HG03175 (cell line): ENCODE results near the gene CHURC1.
"Not testable (repeated sequence)": the region's sequence is repeated elsewhere in the genome, so short reads cannot be mapped to it uniquely, and the experiment has no call there.

ENCODE experiments used
- ATAC-seq: cut with Tn5 transposase; IDR thresholded peaks from one replicate; pipeline ENCODE4 v1.9.1; 2021; ENCODE audit warnings: mild to moderate bottlenecking, moderate library complexity; ENCODE audit not compliant: unreplicated experiment

The CHURC1 gene

DNA sequence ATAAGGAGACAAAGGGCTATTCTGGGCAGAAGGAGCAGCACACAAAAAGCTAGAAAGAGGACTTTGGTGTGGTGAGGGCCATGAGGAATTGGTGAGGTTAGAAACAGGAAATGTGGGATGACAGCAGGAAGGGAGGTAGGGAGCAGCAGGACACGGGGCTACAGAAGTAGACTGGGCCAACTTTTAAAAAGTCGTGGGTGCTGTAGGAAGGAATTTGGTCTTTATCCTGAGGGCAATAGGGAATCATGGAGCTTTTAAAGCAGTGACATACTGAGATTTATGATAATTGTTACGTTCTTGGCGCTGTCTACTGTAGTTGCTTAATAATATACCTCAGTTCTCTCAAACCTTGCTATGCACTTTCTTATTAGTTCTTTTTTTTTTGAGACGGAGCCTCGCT, 8.2 kb upstream of the CHURC1 start:
- no peak for ATAC-seq

DNA sequence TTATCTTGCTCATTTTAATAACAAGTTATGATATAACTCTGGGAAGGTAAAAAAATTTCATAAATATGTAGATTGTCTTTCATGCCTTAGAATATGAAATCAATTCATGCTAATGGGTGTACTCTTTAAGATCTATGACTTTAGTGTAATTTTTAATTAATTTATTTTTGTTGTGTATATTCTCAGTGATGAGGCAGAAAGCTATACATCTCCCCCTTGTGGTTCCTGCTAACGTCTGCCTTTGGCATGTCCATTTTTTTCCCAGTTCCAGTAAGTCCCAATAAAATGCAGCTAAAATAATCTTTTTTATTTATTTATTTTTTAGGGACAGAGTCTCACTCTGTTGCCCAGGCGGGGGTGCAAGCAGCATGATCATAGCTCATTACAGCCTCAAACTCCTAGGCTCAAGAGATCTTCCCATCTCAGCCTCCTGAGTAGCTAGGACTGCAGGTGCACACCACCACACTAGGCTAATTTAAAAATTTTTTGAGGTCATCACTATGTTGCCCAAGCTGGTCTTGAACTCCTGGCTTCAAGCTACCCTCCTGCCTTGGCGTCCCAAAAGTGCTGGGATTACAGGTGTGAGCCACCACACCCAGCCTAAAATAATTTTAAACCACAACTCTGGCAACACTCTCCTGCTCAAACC, 3.3 kb upstream of the CHURC1 start:
- no peak for ATAC-seq

DNA sequence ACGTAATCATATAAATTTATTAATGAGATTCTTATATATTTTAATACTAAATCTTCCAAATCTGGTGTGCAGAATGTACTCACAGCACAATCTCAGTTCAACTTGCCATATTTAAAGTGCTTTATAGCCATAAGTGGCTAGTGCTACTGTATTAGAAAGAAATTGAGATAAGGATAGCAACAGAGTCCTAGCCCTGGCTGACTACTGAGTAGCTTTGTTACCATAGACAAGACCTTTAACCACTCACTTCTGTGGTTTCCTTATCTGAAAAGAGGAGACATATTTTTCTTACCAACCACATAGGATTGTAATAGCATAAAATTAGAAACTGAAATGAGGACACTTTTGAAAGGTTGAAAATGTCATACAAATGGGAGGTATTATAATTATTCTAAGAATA, 2.0 kb upstream of the CHURC1 start:
- no peak for ATAC-seq

DNA sequence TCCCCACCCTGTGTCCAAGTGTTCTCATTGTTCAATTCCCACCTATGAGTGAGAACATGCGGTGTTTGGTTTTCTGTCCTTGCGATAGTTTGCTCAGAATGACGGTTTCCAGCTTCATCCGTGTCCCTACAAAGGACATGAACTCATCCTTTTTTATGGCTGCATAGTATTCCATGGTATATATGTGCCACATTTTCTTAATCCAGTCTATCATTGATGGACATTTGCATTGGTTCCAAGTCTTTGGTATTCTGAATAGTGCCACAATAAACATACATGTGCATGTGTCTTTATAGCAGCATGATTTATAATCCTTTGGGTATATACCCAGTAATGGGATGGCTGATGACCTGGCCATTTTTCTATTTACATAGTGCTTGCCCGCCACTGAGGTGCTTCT, 778 bp upstream of the CHURC1 start:
- ATAC-seq: not testable (repeated sequence)

DNA sequence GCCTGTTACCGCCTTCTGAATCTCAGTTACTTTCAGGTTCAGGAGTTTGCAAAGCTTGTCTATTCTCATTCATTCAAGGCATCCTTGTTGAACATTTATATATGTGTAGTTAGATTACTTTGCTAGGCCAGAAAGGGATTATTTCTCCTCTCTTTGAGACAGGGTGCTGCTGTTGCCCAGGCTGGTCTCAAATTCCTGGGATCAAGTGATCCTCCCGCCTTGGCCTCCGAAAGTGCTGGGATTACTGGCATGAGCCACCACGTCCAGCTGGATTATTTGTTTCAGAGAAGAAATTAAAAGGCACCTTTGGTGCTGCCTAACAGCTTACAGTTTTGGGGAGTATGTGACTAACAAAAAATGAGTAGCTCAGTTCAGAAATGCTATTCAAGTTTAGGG, 772 bp downstream of the CHURC1 start:
- no peak for ATAC-seq

DNA sequence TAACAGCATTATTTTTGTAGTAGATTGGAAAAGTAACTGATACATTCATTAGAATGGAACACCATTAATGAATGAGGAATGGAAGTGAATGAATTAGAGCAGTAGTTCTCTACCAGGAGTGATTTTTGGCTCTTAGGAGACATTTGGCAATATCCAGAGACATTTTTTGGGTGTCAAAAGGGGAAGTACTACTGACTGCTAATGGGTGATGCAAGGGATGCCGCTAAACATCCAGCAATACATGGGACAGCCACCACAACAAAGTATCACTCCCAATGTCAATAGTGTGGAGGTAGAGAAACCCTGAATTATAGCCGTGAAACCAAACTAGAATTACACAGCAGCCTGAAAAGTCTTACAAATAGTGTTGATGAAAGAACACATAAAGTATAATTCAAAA, 1.5 kb downstream of the CHURC1 start:
- ATAC-seq: no peak

DNA sequence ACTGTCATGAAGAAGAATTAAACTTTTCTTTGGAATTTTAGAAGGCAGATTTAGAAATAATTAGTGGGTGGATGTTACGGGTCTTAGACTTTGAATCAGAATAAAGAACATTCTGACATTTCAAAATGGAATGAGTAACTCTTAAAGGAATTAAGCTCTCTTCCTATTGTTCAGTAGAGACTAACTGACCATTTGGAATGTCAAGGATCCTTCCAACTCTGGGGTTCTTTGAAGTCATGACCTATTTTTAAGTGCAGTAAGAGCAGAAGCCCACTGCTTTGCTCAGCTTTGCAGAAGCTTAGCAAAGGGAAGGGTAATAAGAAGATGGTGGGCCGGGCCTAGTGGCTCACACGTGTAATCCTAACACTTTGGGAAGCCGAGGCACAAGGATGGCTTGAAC, 4.0 kb downstream of the CHURC1 start:
- no peak for ATAC-seq

DNA sequence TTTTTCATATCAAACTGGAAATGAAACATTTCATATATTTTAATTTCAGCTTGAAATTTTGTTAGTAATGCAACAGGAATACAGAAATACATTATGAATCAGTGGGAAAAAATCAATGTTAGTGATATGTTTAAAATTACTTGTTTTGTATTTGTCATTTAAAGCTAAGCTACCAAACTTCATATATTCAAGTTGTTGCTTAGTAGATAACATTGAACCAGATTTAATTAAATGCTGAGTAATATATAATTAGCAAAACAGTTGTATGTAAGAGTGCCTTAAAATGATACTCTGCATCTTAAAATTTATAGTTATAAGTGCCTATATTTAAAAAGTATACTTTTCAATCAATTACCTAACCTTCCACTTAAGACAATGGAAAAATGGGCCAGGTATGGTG, 5.0 kb downstream of the CHURC1 start:
- no peak for ATAC-seq

DNA sequence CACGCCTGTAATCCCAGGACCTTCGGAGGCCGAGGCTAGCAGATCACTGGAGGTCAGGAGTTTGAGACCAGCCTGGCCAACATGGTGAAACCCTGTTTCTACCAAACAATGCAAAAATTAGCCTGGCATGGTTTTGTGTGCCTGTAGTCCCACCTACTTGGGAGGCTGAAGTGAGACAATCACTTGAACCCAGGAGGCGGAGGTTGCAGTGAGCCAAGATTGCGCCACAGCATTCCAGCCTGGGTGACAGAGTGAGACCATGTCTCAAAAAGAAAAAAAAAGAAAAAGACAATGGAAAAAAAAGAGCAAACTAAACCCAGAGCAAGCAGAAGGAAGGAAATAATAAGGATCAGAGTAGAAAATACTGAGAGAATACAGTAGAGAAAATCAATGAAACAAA, 5.4 kb downstream of the CHURC1 start:
- ATAC-seq: no peak

DNA sequence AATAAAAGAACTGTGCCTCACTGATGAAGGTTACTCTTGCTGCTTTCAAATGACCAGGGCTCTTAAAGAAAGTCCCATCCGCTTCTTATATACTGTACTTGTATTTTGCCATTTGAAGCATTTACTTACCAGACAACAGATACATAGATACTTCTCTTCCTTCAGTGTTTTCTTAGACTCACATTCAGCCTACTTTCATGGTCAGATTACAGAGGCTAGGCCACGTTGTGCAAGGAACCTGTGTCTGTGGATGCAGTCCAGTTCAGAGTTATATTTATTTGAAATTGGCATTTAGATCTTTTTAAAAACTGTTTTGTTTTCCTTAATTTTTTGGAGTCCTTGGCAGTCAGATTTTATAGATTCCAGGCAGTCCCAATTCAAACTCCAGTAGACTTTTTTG, 6.2 kb downstream of the CHURC1 start:
- ATAC-seq: no peak

DNA sequence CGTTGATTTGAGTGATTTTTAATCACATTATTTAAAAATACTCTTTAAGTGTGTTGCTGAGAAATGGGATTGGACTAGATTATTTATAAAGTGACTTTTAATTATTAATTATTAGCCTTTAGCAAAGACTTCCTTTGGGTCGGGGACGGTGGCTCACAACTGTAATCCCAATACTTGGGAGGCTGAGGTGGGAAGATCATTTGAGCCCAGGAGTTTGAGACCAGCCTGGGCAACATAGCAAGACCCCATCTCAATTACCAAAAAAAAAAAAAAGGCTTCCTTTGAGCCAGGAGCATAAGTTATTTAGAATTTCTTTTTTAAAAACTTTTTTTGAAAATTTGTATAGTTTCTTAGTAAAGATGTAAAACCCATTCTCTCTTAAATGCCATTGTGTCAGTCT, 8.8 kb downstream of the CHURC1 start:
- ATAC-seq: no peak

DNA sequence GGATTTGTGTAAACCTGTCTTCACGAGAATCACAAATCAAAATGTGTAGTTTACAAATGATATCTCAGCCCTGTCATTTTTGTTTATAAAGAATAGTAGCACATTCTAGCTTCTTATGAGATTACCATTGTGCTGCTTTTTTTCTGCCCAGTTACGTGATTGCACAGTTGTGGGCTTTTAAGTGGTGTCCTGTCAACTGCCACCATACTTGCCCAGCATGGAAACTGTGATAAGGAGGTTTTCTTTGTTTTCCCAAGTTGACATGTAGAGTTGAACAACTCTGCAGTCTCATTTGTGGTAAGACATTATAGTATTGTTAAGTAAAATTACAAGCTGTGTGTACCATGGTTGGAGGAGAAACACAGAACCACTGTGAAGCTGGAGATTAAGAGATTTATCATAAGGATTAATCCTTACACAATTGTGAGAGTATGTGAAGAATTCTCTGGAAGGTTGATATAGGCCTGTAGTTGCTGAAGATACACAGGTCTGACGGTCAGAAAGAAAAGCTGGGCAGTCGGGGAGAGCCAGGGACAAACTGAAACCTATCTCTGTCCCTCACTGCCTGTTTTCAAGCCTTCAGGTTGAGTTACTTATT, 12.2 kb downstream of the CHURC1 start:
- no peak for ATAC-seq

DNA sequence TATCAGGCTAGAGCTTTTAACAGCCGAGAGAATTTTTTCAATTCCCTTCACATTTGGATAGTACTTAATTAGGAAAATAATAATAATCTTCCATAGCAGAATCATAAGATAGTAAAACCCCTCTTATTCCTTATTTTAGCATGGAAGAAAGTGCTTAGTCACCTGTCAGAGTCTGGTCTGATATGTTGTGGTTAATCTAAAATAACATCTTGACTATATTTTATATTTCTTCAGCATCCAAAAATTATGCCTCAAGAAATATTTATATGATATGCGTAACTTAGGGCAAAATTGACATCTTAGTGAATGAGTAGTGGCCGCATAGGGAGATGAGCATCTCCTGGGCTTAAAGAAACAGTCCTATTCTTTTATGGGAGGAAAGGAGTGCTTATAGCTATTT, 12.8 kb downstream of the CHURC1 start:
- no peak for ATAC-seq

DNA sequence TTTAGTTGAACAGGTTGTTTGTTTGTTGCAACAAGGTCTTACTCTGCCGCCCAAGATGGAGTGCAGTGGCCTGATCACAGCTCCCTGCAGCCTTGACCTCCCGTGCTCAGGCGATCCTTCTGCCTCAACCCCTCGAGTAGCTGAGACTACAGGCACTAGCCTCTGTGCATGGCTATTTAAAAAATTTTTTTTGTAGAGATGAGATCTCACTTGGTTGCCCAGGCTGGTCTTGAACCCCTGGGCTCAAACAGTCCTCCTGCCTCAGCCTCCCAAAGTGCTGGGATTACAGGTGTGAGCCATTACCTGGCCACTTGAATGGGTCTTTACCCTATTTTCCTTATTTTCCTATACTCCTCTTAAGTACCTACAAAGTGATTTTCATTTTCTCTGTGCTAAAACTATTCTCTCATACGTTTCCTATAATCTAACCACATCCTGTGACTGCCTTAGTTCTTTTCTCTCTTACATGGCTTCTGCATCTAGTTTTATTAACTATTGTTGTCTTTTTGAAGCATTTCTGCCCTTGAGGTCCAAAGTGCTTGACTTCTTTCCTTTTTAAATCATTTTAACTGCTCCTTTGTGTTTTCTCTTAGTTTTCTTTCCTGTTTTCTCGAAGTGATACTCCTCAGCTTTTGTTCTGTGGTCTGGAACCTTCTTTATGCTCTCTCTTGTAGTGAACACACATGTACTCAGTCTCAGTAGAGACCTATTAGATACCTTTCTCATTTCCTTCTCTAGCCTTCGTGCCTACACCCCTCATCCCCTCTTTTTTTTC, 14.2 kb downstream of the CHURC1 start:
- peak; percentile 63 for ATAC-seq

DNA sequence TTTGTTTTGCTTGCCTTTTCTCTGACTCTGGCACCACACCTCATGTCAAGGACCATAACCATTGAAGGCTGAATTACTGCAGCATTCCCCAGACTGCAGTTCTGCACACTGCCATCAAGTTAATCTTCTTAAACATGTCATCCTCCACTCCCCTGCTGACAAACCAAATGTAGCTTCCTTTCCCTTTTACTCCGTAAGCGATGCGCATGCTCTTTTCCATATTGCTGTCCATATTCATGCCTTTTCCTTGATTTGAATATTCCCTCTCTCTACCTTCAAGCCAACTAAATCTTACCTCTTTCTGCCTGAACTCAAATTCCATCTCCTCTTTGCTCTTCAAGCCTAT, 14.7 kb downstream of the CHURC1 start:
- no peak for ATAC-seq

DNA sequence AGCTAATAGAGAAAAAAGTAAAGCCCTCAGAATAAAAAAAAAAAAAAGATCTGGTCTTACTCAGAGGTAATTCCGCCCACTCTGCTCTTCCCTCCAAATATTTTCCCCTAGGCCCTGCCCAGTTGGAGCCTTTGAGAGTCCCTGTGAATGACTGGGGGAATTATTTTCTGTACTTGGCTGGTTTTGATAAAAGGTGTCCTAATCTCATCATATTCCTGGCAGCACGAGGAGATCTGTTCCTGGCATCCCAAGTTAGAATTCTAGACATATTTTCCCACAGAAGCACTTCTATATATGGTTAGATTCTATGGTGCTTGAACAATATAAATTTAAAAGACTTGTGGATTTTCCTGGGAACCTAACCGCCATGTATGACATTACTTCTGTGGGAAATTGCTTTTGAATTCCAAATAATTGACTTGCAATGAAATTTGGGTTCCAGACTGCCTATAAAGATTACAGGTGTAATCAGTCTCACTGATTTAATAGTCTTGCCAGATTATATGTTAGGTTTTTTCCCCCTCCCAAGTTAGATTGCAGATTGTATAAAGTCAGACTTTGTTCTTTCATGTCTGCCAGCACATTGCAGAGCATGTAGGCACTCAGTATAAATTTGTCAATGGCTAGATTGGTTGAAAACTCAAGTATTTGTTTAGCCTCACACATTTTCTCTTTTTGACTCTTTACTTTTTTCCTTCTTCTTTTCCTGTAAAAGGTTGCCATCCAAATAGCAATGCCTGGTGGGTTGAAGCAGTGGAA, 16.0 kb downstream of the CHURC1 start:
- no peak for ATAC-seq

DNA sequence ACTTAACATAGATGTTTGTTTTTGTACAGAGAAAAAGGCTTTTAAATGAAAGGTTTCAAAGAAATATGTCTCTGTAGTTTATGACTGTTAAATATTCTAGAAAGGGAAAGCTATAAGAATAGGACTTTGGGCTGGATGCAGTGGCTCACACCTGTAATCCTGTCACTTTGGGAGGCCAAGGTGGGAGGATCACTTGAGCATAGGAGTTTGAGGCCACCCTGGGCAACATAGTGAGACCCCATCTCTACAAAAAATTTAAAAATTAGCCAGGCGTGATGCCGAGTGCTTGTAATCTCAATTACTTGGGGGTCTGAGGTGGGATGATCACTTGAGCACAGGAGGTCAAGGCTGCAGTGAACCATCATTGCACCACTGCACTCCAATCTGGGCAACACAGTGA, 16.9 kb downstream of the CHURC1 start:
- ATAC-seq: no peak

DNA sequence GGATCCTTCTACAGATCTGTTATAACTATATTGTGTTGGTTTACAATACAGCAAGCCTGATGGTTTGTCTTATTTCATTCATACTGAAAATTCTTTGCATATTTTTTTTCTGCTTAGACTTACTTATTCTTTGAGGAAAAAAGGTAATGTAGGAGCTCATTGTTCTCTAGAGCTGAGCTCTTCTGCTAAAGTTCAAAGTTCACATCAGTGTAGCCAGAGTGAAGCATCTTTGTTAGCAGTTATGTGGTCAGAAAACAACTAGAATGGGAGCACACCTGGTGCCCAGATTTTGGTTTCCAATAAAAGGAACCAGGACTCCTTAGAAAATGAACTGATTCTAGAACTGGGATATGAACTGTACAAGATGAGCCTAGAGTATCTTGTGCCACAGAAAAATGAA, 18.0 kb downstream of the CHURC1 start:
- no peak for ATAC-seq

DNA sequence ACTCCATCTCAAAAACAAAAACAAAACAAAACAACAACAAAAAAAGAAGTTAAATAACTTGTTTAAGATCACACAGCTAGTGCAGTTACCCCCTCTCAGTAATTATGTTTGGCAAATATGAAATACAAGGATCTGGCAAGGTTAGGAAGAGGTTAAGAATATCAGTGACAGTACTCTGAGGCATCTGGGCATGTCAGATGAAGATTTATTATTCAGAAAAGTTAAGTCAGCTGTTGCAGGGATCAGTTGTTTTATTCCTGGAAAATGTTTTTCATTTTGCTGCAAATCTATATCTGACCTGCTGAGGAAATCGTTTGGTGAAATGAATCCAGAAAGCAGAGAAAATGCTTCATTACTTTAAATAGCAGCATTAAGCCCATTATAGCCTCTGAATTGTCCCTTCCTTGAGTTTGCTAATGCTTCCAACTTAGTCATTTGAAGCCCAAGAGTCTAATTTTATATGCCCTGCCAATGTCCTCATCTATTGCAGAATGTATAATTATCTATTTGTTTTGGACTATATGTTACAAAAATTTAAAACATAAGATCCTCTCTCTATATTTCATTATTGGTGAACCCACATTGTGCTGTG, 20.2 kb downstream of the CHURC1 start:
- no peak for ATAC-seq

DNA sequence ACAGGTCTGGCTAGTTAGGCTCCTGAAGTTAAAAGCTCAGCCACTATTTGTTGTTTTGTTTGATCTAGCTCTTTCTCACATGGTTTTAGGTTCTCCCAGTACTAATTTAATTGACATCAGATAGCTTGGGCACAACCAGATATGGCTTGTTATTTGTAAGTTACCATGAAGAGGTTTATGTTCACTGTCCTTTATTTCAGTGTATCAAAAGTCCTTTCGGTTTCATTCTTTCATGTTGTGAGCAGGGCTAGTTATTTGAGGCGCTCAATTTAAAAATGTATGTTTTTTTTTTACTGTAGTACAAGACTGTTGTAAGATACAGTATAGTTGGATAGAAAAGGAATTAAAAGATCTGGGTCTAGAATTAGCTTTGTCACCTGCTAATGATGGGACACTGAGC, 21.3 kb downstream of the CHURC1 start:
- ATAC-seq: no peak

DNA sequence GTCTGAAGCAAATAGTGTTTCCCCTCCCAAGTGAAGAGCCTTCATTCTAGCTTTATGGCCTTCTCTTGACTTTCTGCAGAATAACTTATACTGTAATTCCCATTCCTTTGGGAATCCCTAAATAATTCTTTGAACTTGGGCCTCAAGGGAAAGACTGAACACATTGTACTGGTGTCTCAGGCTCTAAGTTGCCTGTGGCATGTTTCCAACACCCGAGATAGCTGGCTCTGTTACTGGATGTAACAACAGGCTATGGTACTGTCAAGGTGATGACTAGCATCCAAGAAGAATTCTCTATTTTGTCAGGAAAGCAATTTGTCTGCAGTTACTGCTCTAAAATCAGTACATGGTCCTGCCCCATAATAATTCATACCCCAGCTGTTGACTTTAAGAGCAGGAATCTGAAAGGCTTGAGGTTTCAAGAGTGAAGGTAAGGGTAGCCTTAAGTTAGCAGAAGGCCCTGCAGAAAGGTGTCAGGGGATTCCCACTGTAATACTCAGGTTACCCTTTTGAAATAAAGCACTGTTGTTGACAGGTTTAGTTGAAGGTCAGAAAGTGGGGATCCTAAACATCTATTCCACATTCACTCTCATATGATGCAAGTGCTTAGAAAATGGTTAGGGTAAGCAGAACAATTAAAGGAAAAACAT, 23.0 kb downstream of the CHURC1 start:
- ATAC-seq: no peak
